ENCODE measurements around the gene GALNT8. TPM values are rescaled to one million over a fixed set of nuclear protein-coding genes. Genes with fewer than 3 reads are reported as not detected.

Gene GALNT8
- total RNA-seq, 4 donors from 2014 or later = 0.07 to 0.26 TPM; not detected in 2

- in situ Hi-C loops (cut with MboI; ENCODE audit: low sequenced_read_pairs in 4 of 4) = no loop called here
- DNase-seq (no peak), ATAC-seq (no peak)
- intact Hi-C loops (cut with DNase I; ENCODE audit: low total_unique reads) = no loop called here
- no peak for TF ChIP-seq POLR2A (IDR thresholded peaks at IDR 0.05)
- TF ChIP-seq CTCF (IDR thresholded peaks at IDR 0.05 in 4 of 5, conservative IDR thresholded peaks at IDR 0.05 in 1 of 5) = no peak
- Histone ChIP-seq H3K27me3 (peaks cover 0 to 9% (median 0%) of the 10 kb centered on the region in 3 donors), H3K9me3 (no peaks in the 10 kb centered on the region), H3K27ac (no peak overlapping the region), H3K4me3 (no peak overlapping the region), H3K4me1 (no peaks in the 10 kb centered on the region), H3K36me3 (no peaks in the 10 kb centered on the region)
Observed at GRCh38 chr12:4820971-4821370, 100.8 kb downstream of the GALNT8 start.

Other genes with a start within 250 kb of the GALNT8 start
- 1 to 10 TPM in 2 of 4 donors, under 1 TPM in 1, not detected in 1; 0.65 to 1.7 (median 1.7) TPM for gene RAD51AP1, start 181.5 kb upstream of the GALNT8 start, total RNA-seq
- 10 to 100 TPM; 20.1 to 28.9 (median 21.1) TPM for gene DYRK4, start 158.2 kb upstream of the GALNT8 start, total RNA-seq
- 1 to 10 TPM in 1 of 4 donors, under 1 TPM in 3; 0.27 to 1.7 (median 0.71) TPM for gene AKAP3, start 71.3 kb upstream of the GALNT8 start, total RNA-seq
- gene NDUFA9, start 71.3 kb upstream of the GALNT8 start, total RNA-seq = 100 to 1,000 TPM in 1 of 4 donors, 10 to 100 TPM in 3; 57.9 to 113 (median 69.5) TPM
- not detected for gene KCNA1, start 189.5 kb downstream of the GALNT8 start, total RNA-seq